A673 (cell line): Measurements from ENCODE around the gene CHODL. TPM values are rescaled to one million over a fixed set of nuclear protein-coding genes. Genes with fewer than 3 reads are reported as not detected.

Experiments used
- BruUV-seq: library from RNA; stranded (reverse); fragments of 400-500 nt; replicated peaks from 2 replicates; lab custom pipeline; 2021; lab: Mats Ljungman, UMichigan
- CTCF ChIA-PET: fragments of 300-600 bp; sonication (Branson Sonifier 250); formaldehyde crosslinking; loops from one replicate; lab custom pipeline; 2022; ENCODE audit warnings: antibody characterized with exemption; lab: Charles Lee
- POLR2A ChIA-PET: fragments of 300-600 bp; sonication (Branson Sonifier 250); formaldehyde crosslinking; loops from one replicate; lab custom pipeline; 2022; ENCODE audit warnings: antibody characterized with exemption; ENCODE audit not compliant: low non-redundant PET; lab: Charles Lee
- DNase-seq: peaks from one replicate; pipeline ENCODE4 v3.0.0-alpha.2; 2015; ENCODE audit warnings: low spot score
- H3K27ac ChIP-seq: fragments of 200-600 bp; sonication (generic); 2 replicates; pipeline ENCODE4 v1.5.1; 2016; ENCODE audit warnings: mixed run types, low read depth, mild to moderate bottlenecking, mixed read lengths, antibody characterized with exemption, low read length; ENCODE audit not compliant: poor library complexity, severe bottlenecking
- H3K27me3 ChIP-seq: fragments of 200-600 bp; sonication (generic); replicated peaks from 2 replicates; pipeline ENCODE4 v1.6.1; 2017; ENCODE audit warnings: mixed run types, low read depth, mild to moderate bottlenecking, mixed read lengths, antibody characterized with exemption, low read length; ENCODE audit not compliant: insufficient read depth, poor library complexity
- H3K36me3 ChIP-seq: fragments of 200-600 bp; sonication (generic); 2 replicates; pipeline ENCODE4 v1.6.1; 2016; ENCODE audit warnings: mixed run types, mild to moderate bottlenecking, mixed read lengths, antibody characterized with exemption, low read length; ENCODE audit not compliant: insufficient read depth, poor library complexity, severe bottlenecking
- H3K4me1 ChIP-seq: fragments of 200-600 bp; sonication (generic); 2 replicates; pipeline ENCODE4 v1.6.1; 2017; ENCODE audit warnings: mixed run types, mild to moderate bottlenecking, mixed read lengths, antibody characterized with exemption, low read length; ENCODE audit not compliant: insufficient read depth, poor library complexity, severe bottlenecking
- H3K4me3 ChIP-seq: fragments of 200-600 bp; sonication (generic); 2 replicates; pipeline ENCODE4 v1.5.1; 2016; ENCODE audit warnings: low read depth, mixed run types, mild to moderate bottlenecking, mixed read lengths, low read length; ENCODE audit not compliant: poor library complexity, severe bottlenecking
- H3K9me3 ChIP-seq: fragments of 200-600 bp; sonication (generic); 2 replicates; pipeline ENCODE4 v1.6.1; 2016; ENCODE audit warnings: mixed run types, low read depth, mild to moderate bottlenecking, mixed read lengths, antibody characterized with exemption, low read length; ENCODE audit not compliant: poor library complexity, severe bottlenecking
- CTCF ChIP-seq: fragments of 300-800, 200-600 bp; sonication (generic); conservative IDR thresholded peaks from 2 replicates; pipeline ENCODE4 v1.5.1; 2017; ENCODE audit warnings: low read depth, mild to moderate bottlenecking, antibody characterized with exemption, low read length, moderate library complexity, mixed read lengths
- EZH2 ChIP-seq: fragments of 200-600 bp; sonication (generic); IDR thresholded peaks from 2 replicates; pipeline ENCODE4 v1.6.1; 2017; ENCODE audit warnings: borderline replicate concordance, low read depth, mild to moderate bottlenecking, mixed read lengths, antibody characterized with exemption, low read length; ENCODE audit not compliant: poor library complexity, severe bottlenecking
- intact Hi-C: fragments of 100-400 bp; cut with micrococcal nuclease; formaldehyde crosslinking; loops from one replicate; pipeline ENCODE4 v1.10.0; 2022; ENCODE audit not compliant: unreplicated experiment
- total RNA-seq: library from RNA; stranded (reverse); gene quantifications from 2 replicates; pipeline ENCODE4 v1.2.3, GENCODE V29; 2021

Gene CHODL
- total RNA-seq, 1 experiment from 2014 or later = 0.19 TPM

DNA sequence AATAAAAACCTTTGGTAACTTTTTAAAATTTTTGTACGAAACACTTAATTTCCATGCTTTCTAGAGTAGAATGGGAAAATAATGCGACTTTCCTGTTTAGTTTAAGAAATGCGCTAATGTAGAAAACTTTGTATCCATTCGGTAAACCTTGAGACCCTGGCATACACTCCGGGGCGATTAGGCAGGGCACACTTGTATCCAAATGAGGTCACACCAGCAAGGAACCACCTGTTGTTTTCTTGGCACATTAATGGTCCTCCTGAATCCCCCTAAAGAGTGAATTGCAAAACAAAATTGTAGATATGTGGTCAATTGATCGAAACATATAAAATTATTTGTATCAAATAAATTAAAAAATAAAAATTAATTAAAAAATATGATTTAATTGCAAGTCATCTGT lies 25.2 kb downstream of the CHODL start:
- ChIA-PET CTCF (no interaction called here), POLR2A (no interaction called here)
- Histone ChIP-seq H3K27me3 (no peaks in the 10 kb centered on the region), H3K9me3 (no peaks in the 10 kb centered on the region), H3K27ac (no peak overlapping the region), H3K4me1 (no peaks in the 10 kb centered on the region), H3K36me3 (no peaks in the 10 kb centered on the region), H3K4me3 (no peak overlapping the region)
- intact Hi-C loops = loop anchor here (10.0 kb wide), 1 partner anchor 225 kb away; no protein-coding TSS in a partner anchor
- TF ChIP-seq CTCF (no peak), EZH2 (no peak)
- no peak for DNase-seq
- no TSS peak for BruUV-seq

- H3K27me3 ChIP-seq = no peaks in the 10 kb centered on the region
- H3K4me1 ChIP-seq = no peaks in the 10 kb centered on the region
- no peak overlapping the region for H3K4me3 ChIP-seq
- TF ChIP-seq CTCF (no peak), EZH2 (no peak)
- H3K9me3 ChIP-seq = no peaks in the 10 kb centered on the region
- no peak overlapping the region for H3K27ac ChIP-seq
- CTCF ChIA-PET = no interaction called here
- no peaks in the 10 kb centered on the region for H3K36me3 ChIP-seq
- intact Hi-C loops = no loop called here
- DNase-seq = no peak
- POLR2A ChIA-PET = no interaction called here
- BruUV-seq = no TSS peak
Observed at GRCh38 chr21:18273400-18273799, 28.8 kb downstream of the CHODL start.

GRCh38 chr21:18274370-18274769 lies 29.7 kb downstream of the CHODL start:
- H3K27me3 ChIP-seq = no peaks in the 10 kb centered on the region
- no peaks in the 10 kb centered on the region for H3K9me3 ChIP-seq
- no peaks in the 10 kb centered on the region for H3K36me3 ChIP-seq
- ChIA-PET CTCF (no interaction called here), POLR2A (no interaction called here)
- DNase-seq = no peak
- BruUV-seq = no TSS peak
- TF ChIP-seq CTCF (no peak), EZH2 (no peak)
- intact Hi-C loops = no loop called here
- no peak overlapping the region for H3K27ac ChIP-seq
- H3K4me3 ChIP-seq = no peak overlapping the region
- H3K4me1 ChIP-seq = no peaks in the 10 kb centered on the region
